Osteoblast (primary cell): Measurements from ENCODE around the gene TMPRSS9. TPM values are rescaled to one million over a fixed set of nuclear protein-coding genes. Genes with fewer than 3 reads are reported as not detected.
A peak's percentile ranks its signal among the peaks of the same experiment; 100 is the strongest.
"Not testable (repeated sequence)": the region's sequence is repeated elsewhere in the genome, so short reads cannot be mapped to it uniquely, and the experiment has no call there.

Experiments
- DNase-seq: peaks from one replicate; pipeline ENCODE4 v3.0.0; 2011; ENCODE audit warnings: low spot score, mixed read lengths; ENCODE audit not compliant: insufficient read length; ENCODE audit errors: missing footprints
- H2AFZ ChIP-seq: 2 replicates; pipeline ENCODE4 v1.6.0; 2011; ENCODE audit warnings: mild to moderate bottlenecking, low read length
- H3K27ac ChIP-seq: 2 replicates; pipeline ENCODE4 v1.5.1; 2011; ENCODE audit warnings: mild to moderate bottlenecking, low read depth, low read length, moderate library complexity
- H3K27me3 ChIP-seq: 2 replicates; pipeline ENCODE4 v1.6.0; 2012; ENCODE audit warnings: mild to moderate bottlenecking, control low read depth, inconsistent platforms, low read length, moderate library complexity; ENCODE audit not compliant: insufficient read depth
- H3K36me3 ChIP-seq: 2 replicates; pipeline ENCODE4 v1.5.1; 2011; ENCODE audit warnings: mild to moderate bottlenecking, low read length, control low read depth, moderate library complexity; ENCODE audit not compliant: insufficient read depth
- H3K4me1 ChIP-seq: 2 replicates; pipeline ENCODE4 v1.5.1; 2011; ENCODE audit warnings: mild to moderate bottlenecking, low read length, control low read depth, moderate library complexity; ENCODE audit not compliant: insufficient read depth
- H3K4me2 ChIP-seq: 2 replicates; pipeline ENCODE4 v1.6.0; 2011; ENCODE audit warnings: mild to moderate bottlenecking, low read length; ENCODE audit not compliant: insufficient read depth
- H3K4me3 ChIP-seq: fragments of 200-600 bp; sonication (generic); 3 replicates; pipeline ENCODE4 v1.5.1; 2012; ENCODE audit warnings: mild to moderate bottlenecking, low read length, inconsistent platforms; ENCODE audit not compliant: insufficient read depth
- H3K79me2 ChIP-seq: 2 replicates; pipeline ENCODE4 v1.6.0; 2012; ENCODE audit warnings: mild to moderate bottlenecking, low read length, control low read depth, inconsistent platforms; ENCODE audit not compliant: insufficient read depth
- H3K9me3 ChIP-seq: 2 replicates; pipeline ENCODE4 v1.5.1; 2011; ENCODE audit warnings: low read depth, low read length, control low read depth
- H4K20me1 ChIP-seq: 2 replicates; pipeline ENCODE4 v1.6.0; 2012; ENCODE audit warnings: mild to moderate bottlenecking, low read length, control low read depth; ENCODE audit not compliant: insufficient read depth
- total RNA-seq: library from RNA; depleted of rRNA; stranded (reverse); fragments of >200 nt; gene quantifications from 2 replicates; pipeline ENCODE4 v1.2.3, GENCODE V29; 2012
- TF ChIP-seq, protein P1 (sequence below): IDR thresholded peaks from 2 replicates; pipeline ENCODE4 v1.5.1; 2011; ENCODE audit warnings: mild to moderate bottlenecking, low read depth, low read length, moderate library complexity; ENCODE audit errors: extremely low read depth

TMPRSS9 gene
- total RNA-seq, 1 donor = 1.1 TPM

DNA sequence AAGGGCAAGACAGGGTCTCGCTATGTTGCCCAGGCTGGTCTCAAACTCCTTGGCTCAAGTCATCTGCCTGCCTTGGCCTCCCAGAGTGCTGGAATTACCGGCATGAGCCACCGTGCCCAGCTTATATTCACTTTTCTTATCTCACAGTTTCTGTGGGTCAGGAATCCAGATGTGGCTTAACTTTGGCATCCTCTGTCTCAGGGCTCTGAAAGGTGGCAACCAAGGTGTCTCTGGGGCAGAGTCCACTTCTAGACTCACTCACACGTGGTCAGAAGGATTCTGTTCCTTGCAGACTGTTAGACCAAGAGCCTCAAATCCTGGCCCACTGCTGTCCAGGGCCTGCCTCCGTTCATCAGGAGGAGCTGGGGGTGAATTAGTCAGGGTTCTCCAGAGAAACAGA lies 104.3 kb downstream of the TMPRSS9 start:
- no peak for DNase-seq
- no peaks in the 10 kb centered on the region for H4K20me1 ChIP-seq
- no peak overlapping the region for H3K27ac ChIP-seq
- H2AFZ ChIP-seq = peak overlapping the region; percentile 54
- no peaks in the 10 kb centered on the region for H3K9me3 ChIP-seq
- TF ChIP-seq, protein P1, sequence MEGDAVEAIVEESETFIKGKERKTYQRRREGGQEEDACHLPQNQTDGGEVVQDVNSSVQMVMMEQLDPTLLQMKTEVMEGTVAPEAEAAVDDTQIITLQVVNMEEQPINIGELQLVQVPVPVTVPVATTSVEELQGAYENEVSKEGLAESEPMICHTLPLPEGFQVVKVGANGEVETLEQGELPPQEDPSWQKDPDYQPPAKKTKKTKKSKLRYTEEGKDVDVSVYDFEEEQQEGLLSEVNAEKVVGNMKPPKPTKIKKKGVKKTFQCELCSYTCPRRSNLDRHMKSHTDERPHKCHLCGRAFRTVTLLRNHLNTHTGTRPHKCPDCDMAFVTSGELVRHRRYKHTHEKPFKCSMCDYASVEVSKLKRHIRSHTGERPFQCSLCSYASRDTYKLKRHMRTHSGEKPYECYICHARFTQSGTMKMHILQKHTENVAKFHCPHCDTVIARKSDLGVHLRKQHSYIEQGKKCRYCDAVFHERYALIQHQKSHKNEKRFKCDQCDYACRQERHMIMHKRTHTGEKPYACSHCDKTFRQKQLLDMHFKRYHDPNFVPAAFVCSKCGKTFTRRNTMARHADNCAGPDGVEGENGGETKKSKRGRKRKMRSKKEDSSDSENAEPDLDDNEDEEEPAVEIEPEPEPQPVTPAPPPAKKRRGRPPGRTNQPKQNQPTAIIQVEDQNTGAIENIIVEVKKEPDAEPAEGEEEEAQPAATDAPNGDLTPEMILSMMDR = no peak
- H3K27me3 ChIP-seq = no peaks in the 10 kb centered on the region
- H3K36me3 ChIP-seq = no peaks in the 10 kb centered on the region
- H3K4me1 ChIP-seq = peaks cover 8% of the 10 kb centered on the region
- no peaks in the 10 kb centered on the region for H3K79me2 ChIP-seq
- H3K4me3 ChIP-seq = no peak overlapping the region
- H3K4me2 ChIP-seq = no peak overlapping the region

DNA sequence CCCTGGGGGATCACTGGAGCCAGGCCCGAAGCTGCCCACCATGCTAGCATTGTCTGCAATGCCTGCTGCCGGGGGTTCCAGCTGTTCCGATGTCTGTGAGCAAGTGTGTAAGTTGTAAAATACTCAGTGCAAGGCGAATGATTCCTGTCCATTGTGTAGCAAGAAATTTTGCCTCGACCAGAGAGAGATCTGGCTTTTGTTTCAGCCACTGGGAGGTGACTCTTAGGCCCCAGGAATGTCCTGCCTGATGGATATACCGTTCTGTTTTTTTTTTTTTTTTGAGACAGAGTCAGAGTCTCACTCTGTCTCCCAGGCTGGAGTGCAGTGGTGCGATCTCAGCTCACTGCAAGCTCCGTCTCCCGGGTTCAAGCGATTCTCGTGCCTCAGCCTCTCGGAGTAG lies 108.5 kb downstream of the TMPRSS9 start:
- TF ChIP-seq, protein P1 = no peak

DNA sequence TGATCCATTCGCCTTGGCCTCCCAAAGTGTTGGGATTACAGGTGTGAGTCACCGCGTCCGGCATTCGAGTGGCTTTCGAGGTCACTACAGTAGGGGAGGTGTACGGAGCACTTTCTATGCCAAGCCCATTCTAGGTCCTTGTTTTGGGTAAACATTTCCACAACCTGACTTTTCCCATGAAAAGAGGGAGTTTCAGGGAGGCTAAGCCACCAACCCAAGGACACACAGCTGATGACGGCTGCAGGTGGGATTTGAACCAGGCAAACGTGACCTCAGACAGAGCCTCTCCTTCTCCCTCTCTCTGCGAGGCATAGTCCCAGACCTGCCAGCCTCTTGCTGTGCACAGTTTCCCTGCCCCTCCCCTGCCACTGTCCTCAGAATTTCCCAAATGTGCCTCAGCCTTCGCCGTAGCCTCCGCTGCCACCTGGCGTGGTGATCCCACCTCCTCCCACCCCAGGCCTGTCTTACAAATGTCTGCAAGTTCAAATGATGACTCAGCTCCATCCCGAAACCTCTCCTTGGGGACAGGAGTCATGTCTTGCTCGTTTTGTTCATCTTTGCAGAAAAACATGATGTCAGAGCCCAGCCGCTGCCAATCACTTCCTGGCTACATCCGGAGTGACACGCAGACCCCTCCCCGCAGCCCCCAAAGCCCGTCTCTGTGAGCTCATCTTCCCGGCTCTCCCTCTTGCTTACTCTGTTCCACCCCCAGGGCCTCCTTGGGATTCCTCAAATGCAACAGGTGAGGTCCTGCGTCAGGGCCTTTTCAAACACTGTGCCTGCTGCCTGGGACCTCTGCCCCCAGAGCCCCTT lies 109.2 kb downstream of the TMPRSS9 start:
- H2AFZ ChIP-seq = peak overlapping the region; percentile 15
- H3K79me2 ChIP-seq = no peaks in the 10 kb centered on the region
- H4K20me1 ChIP-seq = no peaks in the 10 kb centered on the region
- H3K36me3 ChIP-seq = no peaks in the 10 kb centered on the region
- H3K9me3 ChIP-seq = no peaks in the 10 kb centered on the region
- peaks cover 13% of the 10 kb centered on the region for H3K4me1 ChIP-seq
- H3K4me3 ChIP-seq = peak overlapping the region; percentile 30
- H3K27me3 ChIP-seq = no peaks in the 10 kb centered on the region
- peak overlapping the region; percentile 74 for H3K4me2 ChIP-seq
- TF ChIP-seq, protein P1 = no peak
- peak; percentile 94 for DNase-seq
- peak overlapping the region; percentile 73 for H3K27ac ChIP-seq

More for the DNA sequence above, 108.5 kb downstream of the TMPRSS9 start:
- H3K9me3 ChIP-seq = no peaks in the 10 kb centered on the region
- no peaks in the 10 kb centered on the region for H3K79me2 ChIP-seq
- no peaks in the 10 kb centered on the region for H4K20me1 ChIP-seq
- DNase-seq = no peak
- no peaks in the 10 kb centered on the region for H3K36me3 ChIP-seq
- peaks cover 10% of the 10 kb centered on the region for H3K4me1 ChIP-seq
- H3K4me2 ChIP-seq = no peak overlapping the region
- no peak overlapping the region for H2AFZ ChIP-seq
- H3K4me3 ChIP-seq = no peak overlapping the region
- H3K27me3 ChIP-seq = no peaks in the 10 kb centered on the region
- no peak overlapping the region for H3K27ac ChIP-seq

- DNase-seq, H3K27me3 ChIP-seq, H3K36me3 ChIP-seq, H3K4me3 ChIP-seq, H4K20me1 ChIP-seq, H3K79me2 ChIP-seq, H3K9me3 ChIP-seq: not testable (repeated sequence)
- Histone ChIP-seq H2AFZ (peak overlapping the region; percentile 15), H3K27ac (peak overlapping the region; percentile 73), H3K4me2 (peak overlapping the region; percentile 74), H3K4me1 (peaks cover 16% of the 10 kb centered on the region)
These were observed 109.8 kb downstream of the TMPRSS9 start for GRCh38 chr19:2469915-2470200.
